GM18873 (cell line): Measurements from ENCODE around the gene HM13.
"Not testable (repeated sequence)": the region's sequence is repeated elsewhere in the genome, so short reads cannot be mapped to it uniquely, and the experiment has no call there.

ENCODE experiments used
- ATAC-seq: cut with Tn5 transposase; IDR thresholded peaks from one replicate; pipeline ENCODE4 v1.9.1; 2021; ENCODE audit warnings: mild to moderate bottlenecking, moderate library complexity, moderate number of reproducible peaks; ENCODE audit not compliant: unreplicated experiment, low FRiP score

HM13 gene

DNA sequence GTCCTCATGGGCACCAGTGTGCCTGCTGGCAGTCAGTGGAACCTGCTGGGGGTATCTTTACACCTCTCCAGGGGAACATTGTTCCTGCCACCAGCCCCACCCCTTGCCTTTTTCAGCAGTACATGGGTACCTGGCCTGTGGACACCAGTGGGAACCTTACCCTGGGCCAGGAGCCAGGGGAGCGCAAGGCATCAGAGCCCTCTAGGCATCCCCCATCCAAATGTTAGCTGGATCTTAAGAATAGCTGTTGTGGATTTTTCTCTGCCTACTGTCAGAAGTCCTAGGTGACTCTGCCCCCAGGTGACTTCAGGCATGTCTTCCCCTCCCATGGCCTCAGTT, 52.0 kb downstream of the HM13 start:
- ATAC-seq, result no peak

DNA sequence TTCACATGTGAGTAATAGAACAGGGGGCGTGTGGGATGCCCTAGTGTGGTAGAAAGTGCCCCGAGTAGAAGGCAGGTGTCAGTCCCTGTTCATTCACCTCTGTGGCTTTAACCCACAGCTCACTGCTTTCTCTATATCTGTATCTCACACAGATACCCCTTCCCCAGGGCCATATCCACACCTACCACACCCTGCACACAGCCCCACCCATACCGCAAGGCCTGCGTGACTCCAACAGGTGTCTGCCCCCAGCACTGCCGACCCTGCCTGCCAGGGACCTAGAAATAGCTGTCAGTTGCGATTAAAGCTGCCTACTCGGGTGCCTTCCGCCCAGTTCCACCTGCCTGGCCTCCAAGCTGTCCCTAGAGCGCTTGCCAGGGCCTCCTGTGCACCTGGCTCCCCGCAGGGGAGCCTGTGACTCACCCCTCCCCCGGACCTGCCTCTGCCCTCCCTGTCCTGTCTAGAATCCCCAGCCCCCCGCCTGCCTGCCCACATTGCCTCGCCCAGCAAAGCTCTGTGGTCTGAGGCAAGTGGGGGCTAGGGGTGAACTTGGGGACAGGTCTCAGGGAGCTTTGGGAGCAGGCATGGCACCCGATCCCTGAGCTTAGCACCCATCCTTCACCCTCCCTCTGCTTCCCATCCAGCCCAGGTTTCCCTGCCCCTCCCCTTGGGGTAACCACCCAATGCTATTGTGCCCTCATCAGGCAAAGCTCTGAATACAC, 52.6 kb downstream of the HM13 start:
- no peak for ATAC-seq

DNA sequence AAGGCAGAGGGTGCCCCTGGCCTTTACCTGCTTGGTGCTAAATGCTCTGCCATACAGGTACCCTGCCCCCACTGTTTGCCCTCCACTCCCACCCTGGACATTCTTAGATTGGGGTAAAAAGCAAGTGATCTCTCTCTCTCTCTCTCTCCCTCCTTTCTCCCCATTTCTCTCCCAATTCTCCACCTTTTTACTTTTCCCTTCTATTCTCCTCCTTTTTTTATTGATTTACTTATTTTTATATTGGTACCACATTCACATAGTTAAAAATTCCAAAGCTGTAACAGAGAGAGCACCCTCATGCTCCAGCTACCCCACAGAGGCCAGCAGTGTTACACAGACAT, 53.1 kb downstream of the HM13 start:
- ATAC-seq, result no peak

DNA sequence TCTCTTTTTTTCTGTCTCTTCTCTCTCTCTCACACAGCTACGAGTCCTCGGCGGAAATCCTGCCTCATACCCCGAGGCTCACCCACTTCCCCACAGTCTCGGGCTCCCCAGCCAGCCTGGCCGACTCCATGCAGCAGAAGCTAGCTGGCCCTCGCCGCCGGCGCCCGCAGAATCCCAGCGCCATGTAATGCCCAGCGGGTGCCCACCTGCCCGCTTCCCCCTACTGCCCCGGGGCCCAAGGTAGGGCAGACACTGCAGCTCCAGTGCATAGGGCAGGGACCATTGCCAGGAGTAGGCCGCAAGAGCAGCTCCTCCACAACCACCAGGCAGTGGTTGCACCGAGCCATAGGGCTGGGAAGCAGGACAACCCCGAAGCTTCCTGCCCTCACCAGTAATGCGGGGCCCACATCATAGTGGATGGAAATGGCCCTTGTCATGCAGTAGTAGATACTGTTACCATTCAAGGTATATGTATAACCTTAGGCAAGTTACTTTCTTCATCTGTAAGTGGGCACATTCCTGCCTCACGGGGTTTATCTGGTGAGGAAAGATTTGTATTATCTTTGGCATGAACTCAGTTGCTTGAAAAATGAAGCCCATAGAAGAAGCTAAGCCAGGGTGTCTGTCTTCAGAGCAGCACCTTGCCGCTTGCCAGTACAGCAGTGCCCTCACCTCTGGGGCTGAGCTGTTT, 53.9 kb downstream of the HM13 start:
- no peak for ATAC-seq

DNA sequence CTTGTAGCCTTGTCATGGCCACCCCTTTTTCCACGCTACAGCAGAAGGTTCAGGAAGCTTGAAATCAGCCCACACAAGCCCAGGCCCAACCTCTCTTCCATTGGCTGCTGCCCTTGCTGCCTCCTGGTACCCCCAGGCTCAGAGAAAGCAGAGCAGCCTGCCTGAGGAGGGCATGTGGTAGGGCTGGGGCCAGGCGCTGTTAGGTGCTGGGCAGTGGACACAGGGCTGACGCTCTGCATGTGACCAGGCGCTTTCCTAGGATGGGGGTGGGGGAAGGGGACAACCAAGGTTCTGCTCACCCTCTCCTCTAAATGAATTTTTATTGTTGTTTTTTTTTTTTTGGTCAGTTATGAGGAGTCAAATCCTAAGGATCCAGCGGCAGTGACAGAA, 54.5 kb downstream of the HM13 start:
- no peak for ATAC-seq

DNA sequence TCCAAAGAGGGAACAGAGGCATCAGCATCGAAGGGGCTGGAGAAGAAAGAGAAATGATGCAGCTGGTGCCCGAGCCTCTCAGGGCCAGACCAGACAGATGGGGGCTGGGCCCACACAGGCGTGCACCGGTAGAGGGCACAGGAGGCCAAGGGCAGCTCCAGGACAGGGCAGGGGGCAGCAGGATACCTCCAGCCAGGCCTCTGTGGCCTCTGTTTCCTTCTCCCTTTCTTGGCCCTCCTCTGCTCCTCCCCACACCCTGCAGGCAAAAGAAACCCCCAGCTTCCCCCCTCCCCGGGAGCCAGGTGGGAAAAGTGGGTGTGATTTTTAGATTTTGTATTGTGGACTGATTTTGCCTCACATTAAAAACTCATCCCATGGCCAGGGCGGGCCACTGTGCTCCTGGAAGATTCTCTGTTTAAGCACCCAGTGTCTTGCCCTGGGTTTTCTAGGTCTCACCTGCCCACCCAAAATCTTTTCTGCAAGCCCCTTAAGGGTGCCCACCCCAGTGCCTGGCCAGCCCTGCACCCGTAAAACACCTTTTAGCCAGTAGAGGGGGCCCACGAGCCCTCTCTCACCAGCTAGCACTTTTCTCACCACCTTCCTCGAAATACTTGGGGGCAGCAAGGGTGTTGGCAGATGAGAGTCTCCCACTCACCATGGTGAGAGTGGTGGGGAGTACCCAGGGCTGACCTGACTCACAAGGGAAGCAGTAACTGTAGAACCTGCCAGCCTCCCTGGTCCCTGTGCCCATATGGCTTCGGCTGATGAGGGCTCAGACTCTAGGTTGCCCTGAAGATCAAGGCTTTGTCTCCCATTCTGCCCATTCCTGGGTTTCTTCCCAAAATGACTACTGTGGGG, 55.1 kb downstream of the HM13 start:
- ATAC-seq, result no peak

DNA sequence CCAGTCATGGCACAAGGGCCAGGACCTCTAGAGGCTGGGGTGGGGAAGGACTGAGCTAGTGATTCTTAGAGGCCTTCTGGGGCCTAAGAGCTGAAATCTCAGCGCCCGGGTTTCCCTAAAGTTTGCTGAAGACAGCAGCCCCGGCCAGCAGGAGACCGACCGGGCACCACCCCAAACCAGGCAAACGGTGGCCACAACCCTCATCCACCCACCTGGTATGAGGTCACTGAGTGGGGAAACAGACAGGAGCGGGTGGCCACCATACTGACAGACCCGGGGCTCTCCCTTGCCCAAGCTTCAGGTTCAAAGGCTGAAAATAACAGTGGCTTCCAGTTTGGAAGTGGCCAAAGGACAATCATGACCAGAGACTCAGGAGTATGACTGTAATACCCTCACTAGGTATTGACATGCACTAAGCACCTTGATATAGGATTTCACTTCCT, 55.8 kb downstream of the HM13 start:
- ATAC-seq, result no peak

DNA sequence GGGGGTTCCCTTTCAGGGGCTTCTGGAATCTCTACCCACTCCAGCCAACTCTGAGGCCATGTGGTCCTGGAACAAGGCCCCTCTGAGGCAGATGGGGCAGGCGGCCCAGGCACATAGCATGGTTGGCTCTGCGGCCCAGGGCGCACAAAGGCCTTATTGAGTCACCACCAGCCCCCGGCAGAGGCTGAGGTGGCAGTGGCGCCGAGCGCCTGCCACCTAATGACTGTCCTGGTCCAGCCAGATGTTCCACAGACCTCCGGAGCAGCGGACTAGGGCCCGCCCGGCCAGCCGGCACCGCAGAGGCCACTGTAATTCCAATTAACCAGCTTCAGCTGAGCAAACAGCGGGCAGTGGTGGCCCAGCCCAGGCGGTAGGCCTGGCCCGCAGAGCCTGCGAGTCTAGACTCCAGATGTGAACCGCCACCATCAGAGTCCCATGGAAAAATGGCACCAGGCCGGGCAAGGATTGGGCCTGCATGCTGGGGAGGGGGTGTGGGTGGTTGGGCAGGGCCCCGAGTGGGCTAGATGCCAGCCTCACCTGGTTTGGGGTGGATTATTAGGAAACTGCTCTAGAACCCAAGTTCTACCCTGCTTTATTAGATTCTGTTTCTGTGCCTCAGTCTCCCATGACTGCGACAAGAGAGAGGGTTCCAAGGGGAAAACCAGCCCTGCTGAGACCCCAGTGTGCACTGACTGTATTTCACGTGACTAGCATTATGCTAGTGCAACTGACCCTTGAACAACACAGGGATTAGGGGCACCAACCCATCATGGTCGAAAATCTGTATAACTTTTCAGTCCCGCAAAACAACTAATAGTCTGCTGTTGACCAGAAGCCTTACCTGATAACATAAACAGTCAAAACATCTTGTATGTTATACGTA, 56.7 kb downstream of the HM13 start:
- ATAC-seq, result no peak

DNA sequence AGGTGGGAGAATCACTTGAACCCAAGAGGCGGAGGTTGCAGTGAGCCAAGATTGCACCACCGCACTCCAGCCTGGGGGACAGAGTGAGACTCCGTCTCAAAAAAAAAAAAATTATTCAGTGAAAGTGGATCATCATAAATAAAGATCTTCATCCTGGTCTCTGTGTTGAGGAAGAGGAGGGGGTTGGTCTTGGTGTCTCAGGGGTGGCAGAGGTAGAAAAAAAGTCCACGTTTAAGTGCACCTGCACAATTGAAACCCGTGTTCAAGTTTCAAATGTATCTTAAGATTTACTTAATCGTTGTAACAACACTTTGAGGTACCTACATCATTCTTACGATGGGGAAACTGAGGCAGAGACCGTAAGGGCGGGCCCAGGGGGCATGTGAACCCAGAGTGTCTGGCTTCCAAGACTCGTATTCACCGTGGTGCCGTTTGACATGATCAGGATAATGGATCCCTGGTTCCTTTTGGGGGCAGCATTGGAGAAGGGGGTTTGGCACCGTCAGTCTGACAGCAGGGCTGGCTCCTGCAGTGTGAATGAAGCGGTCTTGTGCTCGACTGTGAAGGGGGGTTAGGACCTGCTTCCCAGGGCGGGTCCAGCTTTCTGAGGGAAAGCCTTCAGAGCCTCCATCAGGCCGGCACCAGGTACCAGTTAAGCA, 57.9 kb downstream of the HM13 start:
- ATAC-seq, result peak; percentile 5

DNA sequence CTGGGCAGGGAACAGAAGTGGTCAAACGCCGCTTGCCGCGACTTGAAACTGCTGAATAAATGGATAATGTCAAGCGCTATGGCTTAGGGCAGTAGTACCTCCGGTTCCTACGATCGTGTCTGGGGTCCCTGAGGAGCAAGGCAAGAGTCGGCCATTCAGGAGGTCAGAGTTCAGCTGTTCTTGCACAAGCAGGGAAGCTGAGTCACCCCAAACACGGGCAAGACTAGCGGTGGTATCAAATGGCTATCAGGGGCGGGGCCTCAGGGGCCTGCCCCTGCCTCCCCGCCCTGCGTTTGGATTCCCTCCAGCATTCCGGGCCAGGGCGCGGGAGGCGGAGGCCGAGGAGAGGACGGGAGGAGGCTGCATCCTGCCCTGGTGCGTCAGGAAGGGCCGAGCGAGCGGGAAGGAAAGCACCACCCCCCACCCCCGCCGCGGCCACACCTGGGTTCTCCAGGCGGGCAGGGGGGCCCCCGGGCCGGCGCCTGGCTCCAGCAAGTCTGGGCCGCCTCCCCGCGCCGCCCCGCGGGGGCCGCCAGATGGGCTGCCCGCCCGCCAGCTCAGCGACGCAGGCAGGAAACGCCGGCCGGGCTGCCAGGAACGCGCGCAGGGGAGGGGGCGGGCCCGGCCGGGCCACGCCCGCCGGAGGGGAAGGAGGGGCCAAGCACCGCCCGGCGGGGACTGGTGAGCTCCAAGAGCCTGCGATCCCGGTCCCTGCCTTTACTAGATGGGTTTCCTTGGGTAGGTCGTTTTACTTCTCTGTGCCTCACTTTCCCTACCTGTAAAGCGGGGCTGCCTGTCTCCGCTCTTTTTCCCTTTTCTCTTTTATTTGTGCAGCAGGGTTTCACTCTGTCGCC, 58.7 kb downstream of the HM13 start:
- peak; percentile 47 for ATAC-seq

DNA sequence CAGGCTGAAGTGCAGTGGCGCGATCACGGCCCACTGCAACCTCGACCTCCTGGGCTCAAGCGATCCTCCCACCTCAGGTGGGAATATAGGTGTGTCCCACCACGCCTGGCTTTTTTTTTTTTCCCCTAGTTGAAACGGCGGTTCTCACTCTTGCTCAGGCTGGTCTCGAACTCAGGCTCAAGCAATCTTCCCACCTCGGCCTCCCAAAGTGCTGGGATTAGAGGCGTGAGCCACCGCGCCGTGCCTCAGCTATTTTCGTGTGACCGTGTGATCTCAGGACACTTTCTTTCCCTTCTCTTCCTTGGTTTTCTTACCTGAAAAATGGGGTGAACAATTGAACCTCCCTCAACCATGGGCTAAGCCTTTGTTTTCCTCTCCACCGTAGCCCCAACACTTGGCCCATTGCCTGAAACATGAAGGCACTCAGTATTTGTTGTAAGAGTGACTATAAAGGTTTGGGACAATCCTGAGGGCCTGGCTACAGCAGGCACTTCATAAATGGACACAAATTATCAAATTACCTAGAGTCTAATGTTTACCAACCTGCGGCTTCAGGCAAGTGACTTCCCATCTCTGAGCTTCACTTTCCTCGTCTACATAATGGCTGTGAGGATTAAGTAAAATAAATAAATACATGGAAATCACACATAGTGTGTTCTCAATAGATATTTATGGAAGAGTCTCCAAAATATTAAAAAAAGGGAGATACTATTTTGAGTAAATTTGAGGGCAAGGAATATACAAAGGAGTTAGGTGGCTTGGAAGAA, 59.5 kb downstream of the HM13 start:
- ATAC-seq, result no peak

DNA sequence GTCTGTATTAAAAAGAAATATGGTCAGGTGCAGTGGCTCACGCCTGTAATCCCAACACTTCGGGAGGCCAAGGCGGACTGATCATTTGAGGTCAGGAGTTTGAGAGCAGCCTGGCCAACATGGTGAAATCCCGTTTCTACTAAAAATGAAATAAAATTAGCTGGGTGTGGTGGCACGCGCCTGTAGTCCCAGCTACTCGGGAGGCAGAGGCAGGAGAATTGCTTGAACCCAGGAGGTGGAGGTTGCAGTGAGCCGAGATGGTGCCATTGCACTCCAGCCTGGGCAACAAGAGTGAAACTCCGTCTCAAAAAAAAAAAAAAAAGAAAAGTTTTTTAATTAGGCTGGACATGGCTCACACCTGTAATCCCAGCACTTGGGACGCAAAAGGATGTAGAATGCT, 60.7 kb downstream of the HM13 start:
- ATAC-seq, result not testable (repeated sequence)

DNA sequence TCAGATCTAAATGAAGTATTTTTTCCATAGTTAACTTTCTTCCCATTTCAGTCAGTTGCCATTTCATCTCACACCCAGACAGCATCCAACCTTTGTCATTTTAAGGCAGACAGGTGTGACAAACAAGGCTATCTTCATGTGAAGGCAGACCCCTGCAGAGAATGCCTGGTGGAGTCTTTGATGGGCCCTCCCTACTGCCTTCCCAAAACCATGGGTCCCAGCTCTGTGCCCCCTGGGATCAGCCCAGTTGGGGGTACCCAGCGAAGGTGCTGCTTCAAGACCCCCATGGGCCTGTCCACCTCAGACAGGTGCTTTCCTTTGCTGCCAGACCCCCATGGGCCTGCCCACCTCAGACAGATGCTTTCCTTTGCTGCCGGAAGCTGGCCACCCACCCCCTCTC, 62.5 kb downstream of the HM13 start:
- no peak for ATAC-seq

DNA sequence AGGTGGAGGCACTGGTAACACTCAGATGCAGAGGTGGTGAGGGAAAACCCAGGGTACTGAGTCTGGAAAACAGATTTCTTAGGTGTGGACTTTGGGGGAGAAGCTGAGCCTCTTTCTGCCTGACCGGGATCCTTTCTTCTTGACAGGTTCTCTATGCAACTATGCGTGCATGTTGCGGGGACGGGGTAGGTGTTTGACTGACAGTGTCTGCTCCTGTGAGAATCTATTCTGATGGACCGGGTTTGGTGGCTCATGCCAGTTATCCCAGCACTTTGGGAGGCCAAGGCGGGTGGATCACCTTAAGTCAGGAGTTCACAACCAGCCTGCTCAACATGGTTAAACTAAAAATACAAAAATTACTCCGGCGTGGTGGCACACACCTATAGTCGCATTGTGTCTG, 63.0 kb downstream of the HM13 start:
- no peak for ATAC-seq

DNA sequence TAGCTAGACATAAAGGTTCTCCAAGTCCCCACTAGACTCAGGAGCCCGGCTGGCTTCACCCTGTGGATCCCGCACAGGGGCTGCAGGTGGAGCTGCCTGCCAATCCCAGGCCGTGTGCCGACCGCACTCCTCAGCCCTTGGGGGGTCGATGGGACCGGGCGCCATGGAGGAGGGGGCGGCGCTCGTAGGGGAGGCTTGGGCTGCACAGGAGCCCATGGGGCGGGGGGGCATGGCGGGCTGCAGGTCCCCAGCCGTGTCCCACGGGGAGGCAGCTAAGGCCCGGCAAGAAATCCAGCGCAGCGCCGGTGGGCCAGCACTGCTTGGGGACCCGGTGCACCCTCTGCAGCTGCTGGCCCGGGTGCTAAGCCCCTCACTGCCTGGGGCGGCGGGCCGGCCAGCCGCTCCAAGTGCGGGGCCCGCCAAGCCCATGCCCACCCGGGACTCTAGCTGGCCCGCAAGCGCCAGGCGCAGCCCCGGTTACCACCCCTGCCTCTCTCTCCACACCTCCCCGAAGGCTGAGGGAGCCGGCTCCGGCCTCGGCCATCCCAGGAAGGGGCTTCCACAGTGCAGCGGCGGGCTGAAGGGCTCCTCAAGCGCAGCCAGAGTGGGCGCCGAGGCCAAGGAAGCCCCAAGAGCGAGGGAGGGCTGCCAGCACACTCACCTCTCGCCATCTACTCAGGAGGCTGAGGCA, 64.4 kb downstream of the HM13 start:
- no peak for ATAC-seq

DNA sequence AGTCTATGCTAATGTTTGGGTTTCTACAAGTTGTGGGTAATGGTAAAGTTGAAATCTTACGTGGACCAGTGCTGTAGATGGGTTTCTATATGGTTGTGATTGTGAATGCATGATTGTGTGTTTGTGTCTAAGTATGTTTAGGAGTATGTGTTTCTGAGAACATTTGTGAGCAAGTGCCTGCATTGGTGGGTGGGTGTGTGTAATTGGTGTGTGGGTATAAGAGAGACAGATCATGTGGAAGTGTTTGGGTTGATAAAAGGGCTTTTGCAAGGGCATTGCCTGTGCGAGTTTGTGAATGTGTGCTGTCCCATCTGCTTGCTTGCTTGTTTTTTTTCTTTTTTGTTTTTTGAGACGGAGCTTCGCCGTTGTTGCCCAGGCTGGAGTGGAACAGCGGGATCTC, 65.0 kb downstream of the HM13 start:
- ATAC-seq, result no peak

DNA sequence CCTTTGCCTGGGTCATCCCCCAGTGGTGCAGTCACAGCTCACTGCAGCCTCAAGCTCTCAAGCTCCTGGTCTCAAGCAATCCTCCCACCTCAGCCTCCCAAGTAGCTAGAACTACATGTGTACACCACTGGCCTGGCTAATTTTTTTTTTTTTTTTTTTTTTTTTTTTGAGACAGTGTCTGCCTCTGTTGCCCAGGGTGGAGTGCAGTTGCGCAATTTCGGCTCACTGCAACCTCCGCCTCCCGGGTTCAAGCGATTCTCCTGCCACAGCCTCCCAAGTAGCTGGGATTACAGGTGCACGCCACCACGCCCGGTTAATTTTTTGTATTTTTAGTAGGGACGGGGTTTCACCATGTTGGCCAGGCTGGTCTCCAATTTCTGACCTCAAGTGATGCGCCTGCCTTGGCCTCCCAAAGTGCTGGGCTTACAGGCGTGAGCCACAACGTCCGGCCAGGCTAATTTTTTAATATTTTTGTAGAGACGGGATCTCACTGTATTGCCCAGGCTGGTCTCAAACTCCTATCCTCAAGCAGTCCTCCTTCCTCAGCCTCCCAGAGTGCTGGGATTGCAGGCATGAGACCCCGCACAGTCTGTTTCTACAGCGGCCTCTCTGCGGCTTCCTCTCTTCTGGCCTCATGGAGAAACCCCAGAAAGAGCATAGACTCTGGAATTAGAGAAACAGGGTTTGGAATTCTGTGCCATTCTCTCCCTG, 65.9 kb downstream of the HM13 start:
- not testable (repeated sequence) for ATAC-seq
